DOHH2 (cell line): ENCODE results near the gene IBA57.
A peak's percentile ranks its signal among the peaks of the same experiment; 100 is the strongest.

Experiments
- H3F3A ChIP-seq: fragments of 200-600 bp; sonication (generic), shearing (Covaris generic); 2 replicates; pipeline ENCODE4 v1.6.0; 2016; ENCODE audit warnings: antibody characterized with exemption, mild to moderate bottlenecking; ENCODE audit not compliant: control insufficient read depth, insufficient read depth
- H3K27ac ChIP-seq: fragments of 200-600 bp; sonication (generic); 2 replicates; pipeline ENCODE4 v1.5.1; 2014; ENCODE audit warnings: low read depth, mild to moderate bottlenecking, low read length, moderate library complexity
- H3K27me3 ChIP-seq: fragments of 200-600 bp; sonication (generic); 2 replicates; pipeline ENCODE4 v1.6.1; 2014; ENCODE audit warnings: mild to moderate bottlenecking, low read length, mixed read lengths; ENCODE audit not compliant: control insufficient read depth
- H3K36me3 ChIP-seq: fragments of 200-600 bp; sonication (generic); 2 replicates; pipeline ENCODE4 v1.6.1; 2014; ENCODE audit warnings: mild to moderate bottlenecking, low read length, moderate library complexity, mixed read lengths; ENCODE audit not compliant: control insufficient read depth
- H3K4me1 ChIP-seq: fragments of 200-600 bp; sonication (generic); 2 replicates; pipeline ENCODE4 v1.6.1; 2014; ENCODE audit warnings: mild to moderate bottlenecking, low read length, mixed read lengths; ENCODE audit not compliant: control insufficient read depth
- H3K4me2 ChIP-seq: fragments of 200-600 bp; sonication (generic); 2 replicates; pipeline ENCODE4 v1.6.0; 2014; ENCODE audit warnings: mild to moderate bottlenecking, low read length, moderate library complexity
- H3K4me3 ChIP-seq: fragments of 200-600 bp; sonication (generic); 2 replicates; pipeline ENCODE4 v1.5.1; 2014; ENCODE audit warnings: mild to moderate bottlenecking, low read length, mixed read lengths
- H3K79me2 ChIP-seq: fragments of 200-600 bp; sonication (generic); 2 replicates; pipeline ENCODE4 v1.6.1; 2014; ENCODE audit warnings: mild to moderate bottlenecking, low read length, mixed read lengths; ENCODE audit not compliant: control insufficient read depth
- H3K9me2 ChIP-seq: fragments of 200-600 bp; sonication (generic); replicated peaks from 2 replicates; pipeline ENCODE4 v1.6.1; 2014; ENCODE audit warnings: mild to moderate bottlenecking, low read length, mixed read lengths; ENCODE audit not compliant: control insufficient read depth
- H3K9me3 ChIP-seq: fragments of 200-600 bp; sonication (generic); 2 replicates; pipeline ENCODE4 v1.6.1; 2014; ENCODE audit warnings: antibody characterized with exemption, low read length, mixed read lengths; ENCODE audit not compliant: control insufficient read depth, insufficient read depth
- H4K20me1 ChIP-seq: fragments of 200-600 bp; sonication (generic); 2 replicates; pipeline ENCODE4 v1.6.0; 2014; ENCODE audit warnings: low read depth, mild to moderate bottlenecking, antibody characterized with exemption, low read length, moderate library complexity; ENCODE audit not compliant: control insufficient read depth, insufficient read depth
- EZH2phosphoT487 ChIP-seq: fragments of 200-600 bp; sonication (generic); IDR thresholded peaks from 2 replicates; pipeline ENCODE4 v1.6.1; 2017; ENCODE audit warnings: borderline replicate concordance, mild to moderate bottlenecking, antibody characterized with exemption, low read length, moderate library complexity, mixed read lengths
- TF ChIP-seq, protein P1 (sequence below): fragments of 200-600 bp; sonication (generic); IDR thresholded peaks from one replicate; pipeline ENCODE4 v1.5.1; 2014; ENCODE audit warnings: antibody characterized with exemption, mild to moderate bottlenecking, low read depth, low read length; ENCODE audit not compliant: poor library complexity, severe bottlenecking

The IBA57 gene

DNA sequence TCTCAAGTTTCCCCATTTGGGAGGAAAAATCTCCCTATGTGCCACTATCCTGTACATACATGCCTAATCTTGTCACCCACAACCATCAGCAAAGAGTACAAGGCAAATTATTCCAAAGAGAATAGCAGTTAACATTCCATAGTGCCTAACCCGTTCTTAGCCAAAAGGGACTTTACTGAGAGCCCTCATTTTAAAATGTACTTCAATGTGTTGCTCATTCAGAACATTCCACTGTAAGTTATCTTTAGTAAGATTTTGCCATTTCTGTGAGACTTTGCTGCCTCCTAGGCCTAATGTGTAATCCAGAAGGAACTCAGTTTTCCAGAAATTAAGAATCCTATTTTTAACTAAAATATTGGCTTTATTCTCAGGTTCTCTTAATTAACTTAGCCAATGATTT is 45.3 kb upstream of the IBA57 start:
- H3K9me2 ChIP-seq, result no peaks in the 10 kb centered on the region
- no peaks in the 10 kb centered on the region for H4K20me1 ChIP-seq
- H3K4me3 ChIP-seq, result no peak overlapping the region
- TF ChIP-seq EZH2phosphoT487, result no peak
- TF ChIP-seq, protein P1, sequence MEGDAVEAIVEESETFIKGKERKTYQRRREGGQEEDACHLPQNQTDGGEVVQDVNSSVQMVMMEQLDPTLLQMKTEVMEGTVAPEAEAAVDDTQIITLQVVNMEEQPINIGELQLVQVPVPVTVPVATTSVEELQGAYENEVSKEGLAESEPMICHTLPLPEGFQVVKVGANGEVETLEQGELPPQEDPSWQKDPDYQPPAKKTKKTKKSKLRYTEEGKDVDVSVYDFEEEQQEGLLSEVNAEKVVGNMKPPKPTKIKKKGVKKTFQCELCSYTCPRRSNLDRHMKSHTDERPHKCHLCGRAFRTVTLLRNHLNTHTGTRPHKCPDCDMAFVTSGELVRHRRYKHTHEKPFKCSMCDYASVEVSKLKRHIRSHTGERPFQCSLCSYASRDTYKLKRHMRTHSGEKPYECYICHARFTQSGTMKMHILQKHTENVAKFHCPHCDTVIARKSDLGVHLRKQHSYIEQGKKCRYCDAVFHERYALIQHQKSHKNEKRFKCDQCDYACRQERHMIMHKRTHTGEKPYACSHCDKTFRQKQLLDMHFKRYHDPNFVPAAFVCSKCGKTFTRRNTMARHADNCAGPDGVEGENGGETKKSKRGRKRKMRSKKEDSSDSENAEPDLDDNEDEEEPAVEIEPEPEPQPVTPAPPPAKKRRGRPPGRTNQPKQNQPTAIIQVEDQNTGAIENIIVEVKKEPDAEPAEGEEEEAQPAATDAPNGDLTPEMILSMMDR, result no peak
- H3K27ac ChIP-seq, result no peak overlapping the region
- no peaks in the 10 kb centered on the region for H3K36me3 ChIP-seq
- H3F3A ChIP-seq, result no peaks in the 10 kb centered on the region
- H3K9me3 ChIP-seq, result peaks cover 8% of the 10 kb centered on the region; the same call in 1 of the 2 replicates
- H3K4me2 ChIP-seq, result no peak overlapping the region
- peaks cover 10% of the 10 kb centered on the region for H3K4me1 ChIP-seq
- H3K27me3 ChIP-seq, result no peaks in the 10 kb centered on the region
- H3K79me2 ChIP-seq, result no peaks in the 10 kb centered on the region

DNA sequence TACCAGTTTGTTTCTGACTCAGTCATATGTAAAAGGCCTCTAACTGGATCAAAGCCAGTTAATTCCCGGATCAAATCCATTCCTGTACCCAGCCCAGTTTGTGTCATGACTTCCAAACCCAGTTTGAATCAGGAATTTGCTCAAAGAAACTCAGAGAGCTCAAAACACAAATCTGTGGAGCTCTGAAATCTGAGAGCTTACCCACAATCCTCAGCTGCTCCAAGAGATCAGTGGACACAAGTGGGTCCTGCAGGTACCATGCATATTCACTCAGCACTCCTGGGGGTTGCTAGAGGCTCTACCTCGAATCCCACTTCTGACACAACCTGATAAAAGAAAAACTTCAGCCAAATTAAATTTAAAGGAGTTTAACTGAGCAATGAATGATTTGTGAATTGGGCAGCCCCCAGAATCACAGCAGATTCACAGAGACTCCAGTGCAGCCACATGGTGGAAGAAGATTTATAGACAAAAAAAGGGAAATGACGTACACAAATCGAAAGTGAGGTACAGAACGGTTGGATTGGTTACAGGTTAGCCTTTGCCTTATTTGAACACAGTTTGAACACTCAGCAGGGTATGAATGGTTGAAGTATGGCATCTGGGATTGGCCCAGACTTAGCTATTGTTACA is 44.6 kb upstream of the IBA57 start:
- Histone ChIP-seq H3F3A (no peaks in the 10 kb centered on the region), H3K4me2 (peak overlapping the region; percentile 0; the same call in 1 of the 2 replicates), H3K27ac (no peak overlapping the region), H3K9me2 (no peaks in the 10 kb centered on the region), H3K79me2 (no peaks in the 10 kb centered on the region), H3K27me3 (no peaks in the 10 kb centered on the region), H3K4me3 (no peak overlapping the region), H3K9me3 (peaks cover 8% of the 10 kb centered on the region; the same call in 1 of the 2 replicates), H3K4me1 (peaks cover 10% of the 10 kb centered on the region), H3K36me3 (no peaks in the 10 kb centered on the region), H4K20me1 (no peaks in the 10 kb centered on the region)
- TF ChIP-seq EZH2phosphoT487, result no peak
- TF ChIP-seq, protein P1, result no peak

DNA sequence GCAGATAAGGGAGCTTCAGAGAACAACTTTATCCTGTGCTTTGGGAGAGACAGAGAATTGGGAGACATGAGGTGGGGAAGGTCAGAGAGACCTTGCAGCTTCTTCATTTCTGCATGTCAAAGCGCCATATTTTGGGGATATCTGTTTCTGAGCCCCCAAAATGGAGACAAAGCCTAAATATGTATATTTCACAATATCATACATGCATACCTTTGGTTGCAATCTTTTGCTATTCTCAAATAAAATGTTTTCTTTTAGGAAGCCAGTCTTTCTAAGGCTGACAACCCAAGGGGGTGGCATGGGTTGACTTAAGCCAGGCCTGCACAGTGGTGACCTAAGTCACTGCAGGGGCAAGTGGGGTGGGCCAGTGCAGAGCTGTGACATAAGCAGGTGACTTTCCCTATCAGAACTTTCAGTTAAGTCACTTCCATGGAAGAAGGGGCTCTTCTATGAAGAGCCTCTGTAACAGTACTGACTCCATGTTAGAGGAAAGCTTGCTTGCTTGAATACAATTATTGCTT is 42.6 kb upstream of the IBA57 start:
- TF ChIP-seq, protein P1, result no peak
- no peak for TF ChIP-seq EZH2phosphoT487
- no peaks in the 10 kb centered on the region for H3K79me2 ChIP-seq

More for the DNA sequence above, 42.6 kb upstream of the IBA57 start:
- H3K9me3 ChIP-seq, result peaks cover 7% of the 10 kb centered on the region; the same call in 1 of the 2 replicates
- no peaks in the 10 kb centered on the region for H3K9me2 ChIP-seq
- H4K20me1 ChIP-seq, result no peaks in the 10 kb centered on the region
- H3F3A ChIP-seq, result no peaks in the 10 kb centered on the region
- H3K4me3 ChIP-seq, result no peak overlapping the region
- H3K36me3 ChIP-seq, result no peaks in the 10 kb centered on the region
- H3K4me2 ChIP-seq, result no peak overlapping the region
- H3K4me1 ChIP-seq, result peaks cover 10% of the 10 kb centered on the region
- H3K27ac ChIP-seq, result no peak overlapping the region
- H3K27me3 ChIP-seq, result no peaks in the 10 kb centered on the region
